CD4-positive, alpha-beta T cell treated with Interleukin-10 for 1 hour (primary cell): ENCODE measurements around the gene DOHH.
"Not testable (repeated sequence)": the region's sequence is repeated elsewhere in the genome, so short reads cannot be mapped to it uniquely, and the experiment has no call there.

Source experiments
- DNase-seq: peaks from one replicate; pipeline ENCODE4 v3.0.0-alpha.2; 2020

DOHH gene

DNA sequence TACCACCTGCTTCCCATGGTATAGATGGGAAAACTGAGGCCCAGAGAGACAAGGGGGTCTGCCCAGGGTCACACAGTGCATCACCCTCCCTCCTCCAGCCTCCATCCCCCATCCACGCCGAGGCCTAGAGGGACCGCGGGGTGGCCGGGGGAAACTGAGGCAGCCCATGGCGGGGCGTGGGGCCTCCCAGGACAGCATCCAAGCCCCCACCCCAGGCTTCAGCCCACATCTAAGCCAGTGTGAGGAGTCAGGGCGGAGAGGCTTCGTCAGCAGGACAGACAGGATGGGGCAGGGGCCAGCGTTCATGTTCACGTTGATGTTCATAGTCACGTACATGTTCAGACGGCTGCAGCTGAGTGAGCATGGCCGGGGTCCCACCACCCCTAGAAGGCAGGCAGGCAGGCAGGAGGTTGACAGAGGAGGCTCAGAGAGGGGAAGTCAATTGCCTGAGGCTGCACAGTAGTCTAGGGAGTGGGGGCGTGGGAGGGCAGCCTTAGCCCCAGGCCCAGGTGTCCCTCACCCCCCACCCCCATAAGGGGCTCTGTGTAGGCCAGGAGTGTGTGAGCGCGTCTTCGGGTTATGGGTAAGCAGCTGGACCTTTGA, 43.4 kb downstream of the DOHH start:
- DNase-seq: no peak

DNA sequence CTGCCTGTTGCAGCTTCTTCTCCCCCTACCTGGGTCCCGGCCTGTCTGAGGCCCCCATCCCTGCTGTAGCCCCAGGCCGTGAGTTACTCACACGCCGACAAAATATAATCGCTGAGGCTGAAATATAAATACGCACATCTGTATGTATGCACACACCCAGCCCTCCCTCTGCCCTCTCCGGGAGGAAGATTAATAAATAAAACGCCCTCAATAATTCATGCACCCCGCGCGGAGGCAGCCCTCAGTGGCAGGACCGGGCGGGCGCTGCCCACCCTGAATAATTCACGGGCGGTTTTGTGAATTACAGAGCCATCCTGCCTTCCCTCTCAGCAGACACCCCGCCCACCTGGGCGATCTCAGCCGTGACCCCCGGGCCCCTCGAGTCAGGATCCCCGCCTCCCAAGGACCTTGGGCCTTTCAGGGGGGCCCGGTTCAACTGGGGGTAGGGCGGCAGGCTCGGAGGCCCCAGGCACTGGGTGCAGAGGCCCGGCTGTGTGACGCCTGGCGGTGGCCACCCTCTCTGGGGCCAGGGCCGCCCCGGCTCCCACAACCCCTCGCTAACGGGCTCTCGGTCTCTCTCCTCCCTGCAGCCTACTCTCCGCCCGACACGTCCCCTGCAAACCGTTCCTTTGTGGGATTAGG, 44.4 kb downstream of the DOHH start:
- DNase-seq: no peak

DNA sequence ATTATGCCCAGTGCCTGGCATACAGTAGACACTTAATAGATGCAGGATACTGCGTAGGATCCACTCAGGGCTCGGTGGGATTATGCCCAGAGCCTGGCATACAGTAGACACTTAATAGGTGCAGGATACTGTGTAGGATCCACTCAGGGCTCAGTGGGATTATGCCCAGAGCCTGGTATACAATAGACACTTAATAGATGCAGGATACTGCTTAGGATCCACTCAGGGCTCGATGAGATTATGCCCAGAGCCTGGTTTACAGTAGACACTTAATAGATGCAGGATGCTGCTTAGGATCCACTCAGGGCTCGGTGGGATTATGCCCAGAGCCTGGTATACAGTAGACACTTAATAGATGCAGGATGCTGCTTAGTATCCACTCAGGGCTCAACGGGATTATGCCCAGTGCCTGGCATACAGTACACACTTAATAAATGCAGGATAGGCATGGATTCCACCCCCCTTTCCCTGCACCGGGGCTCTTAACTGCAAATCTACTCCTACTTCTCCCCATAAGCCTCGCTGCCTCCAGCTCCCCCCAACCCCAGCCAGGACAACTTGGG, 45.0 kb downstream of the DOHH start:
- DNase-seq: no peak

DNA sequence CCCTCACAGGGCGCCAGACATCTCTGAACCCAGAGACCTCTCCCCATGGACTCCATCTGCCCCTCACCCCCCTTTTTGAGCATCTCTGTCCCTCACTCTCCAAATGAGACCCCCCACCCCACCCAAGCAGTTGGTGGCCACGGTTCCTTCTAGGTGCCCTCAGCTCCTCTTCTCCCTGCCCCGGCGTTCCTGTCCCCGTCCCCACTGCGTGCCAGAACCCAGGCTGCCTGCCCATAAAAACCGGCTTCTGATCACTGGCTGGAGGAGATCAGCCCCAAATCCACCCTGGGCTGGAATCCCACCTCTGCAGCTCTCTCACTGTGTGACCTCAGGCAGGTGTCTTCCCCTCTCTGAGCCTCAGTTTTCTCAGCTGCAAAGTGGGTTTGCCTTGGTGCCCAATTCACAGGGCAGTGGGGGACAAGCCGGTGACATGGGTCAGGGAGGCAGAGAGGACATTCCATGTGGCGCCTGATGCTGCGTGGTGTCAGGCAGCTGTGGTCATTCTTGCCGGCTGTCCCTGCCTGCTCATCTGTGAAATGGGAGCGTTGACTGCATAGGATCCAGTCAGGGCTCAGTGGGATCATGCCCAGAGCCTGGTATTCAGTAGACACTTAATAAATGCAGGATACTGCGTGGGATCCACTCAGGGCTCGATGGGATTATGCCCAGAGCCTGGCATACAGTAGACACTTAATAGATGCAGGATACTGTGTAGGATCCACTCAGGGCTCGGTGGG, 45.6 kb downstream of the DOHH start:
- no peak for DNase-seq

DNA sequence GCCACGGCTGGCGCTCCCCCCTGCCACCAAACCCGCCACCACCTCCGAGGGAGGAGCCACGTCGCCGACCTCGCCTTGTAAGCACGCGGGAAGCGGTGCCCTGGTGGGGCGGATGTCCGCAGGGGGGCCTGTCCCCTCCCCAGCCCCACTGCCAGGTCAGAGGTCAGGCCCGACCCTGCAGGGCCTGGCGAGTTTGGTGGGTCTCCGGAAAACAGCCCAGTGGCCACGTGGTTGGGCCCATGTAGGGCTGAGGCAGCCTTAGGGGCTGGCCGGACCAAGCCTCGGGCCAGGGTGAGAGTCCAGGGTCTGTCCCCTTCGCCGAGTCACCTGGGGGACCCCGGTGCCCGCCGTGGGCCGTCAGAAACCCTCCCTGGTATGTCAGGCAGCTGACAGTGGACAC, 46.6 kb downstream of the DOHH start:
- no peak for DNase-seq

DNA sequence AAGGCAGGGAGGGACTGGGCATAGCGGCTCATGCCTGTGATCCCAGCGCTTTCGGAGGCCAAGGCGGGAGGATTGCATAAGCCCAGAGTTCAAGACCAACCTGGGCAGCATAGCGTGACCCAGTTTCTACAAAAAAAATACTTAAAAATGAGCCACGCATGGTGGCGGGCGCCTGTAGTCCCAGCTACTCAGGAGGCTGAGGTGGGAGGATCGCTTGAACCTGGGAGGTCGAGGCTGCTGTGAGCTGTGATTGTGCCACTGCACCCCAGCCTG, 47.6 kb downstream of the DOHH start:
- not testable (repeated sequence) for DNase-seq

DNA sequence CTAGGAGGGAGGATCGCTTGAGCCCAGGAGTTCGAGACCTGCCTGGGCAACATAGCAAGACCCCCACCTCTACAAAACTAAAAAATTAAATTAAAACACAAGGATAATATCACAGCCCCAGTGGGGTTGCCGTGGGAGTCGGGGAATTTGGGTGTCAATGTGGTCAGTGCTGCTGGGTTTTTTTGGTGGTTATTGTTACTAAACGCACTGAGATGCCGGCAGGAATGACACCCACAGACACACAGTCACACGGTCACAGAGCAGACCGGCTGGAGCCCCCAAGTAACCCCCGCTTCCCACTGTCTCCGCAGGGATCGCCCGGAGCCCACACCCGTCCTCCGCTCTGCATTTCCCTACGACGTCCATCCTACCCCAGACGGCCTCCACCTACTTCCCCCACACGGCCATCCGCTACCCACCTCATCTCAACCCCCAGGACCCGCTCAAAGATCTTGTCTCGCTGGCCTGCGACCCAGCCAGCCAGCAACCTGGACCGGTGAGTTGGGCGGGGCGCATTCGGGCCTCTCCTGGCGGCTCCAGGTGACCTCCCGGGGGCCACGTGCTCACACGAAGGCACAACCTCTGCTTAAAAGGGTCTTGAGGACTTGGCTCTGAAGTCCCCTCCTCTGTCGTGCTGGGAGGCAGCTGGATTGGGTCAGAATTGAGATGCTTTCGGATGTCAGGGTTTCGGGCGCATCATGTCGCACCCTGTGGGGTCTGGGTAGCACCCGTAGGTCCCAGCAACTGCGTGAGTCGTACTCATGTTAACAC, 48.1 kb downstream of the DOHH start:
- no peak for DNase-seq

DNA sequence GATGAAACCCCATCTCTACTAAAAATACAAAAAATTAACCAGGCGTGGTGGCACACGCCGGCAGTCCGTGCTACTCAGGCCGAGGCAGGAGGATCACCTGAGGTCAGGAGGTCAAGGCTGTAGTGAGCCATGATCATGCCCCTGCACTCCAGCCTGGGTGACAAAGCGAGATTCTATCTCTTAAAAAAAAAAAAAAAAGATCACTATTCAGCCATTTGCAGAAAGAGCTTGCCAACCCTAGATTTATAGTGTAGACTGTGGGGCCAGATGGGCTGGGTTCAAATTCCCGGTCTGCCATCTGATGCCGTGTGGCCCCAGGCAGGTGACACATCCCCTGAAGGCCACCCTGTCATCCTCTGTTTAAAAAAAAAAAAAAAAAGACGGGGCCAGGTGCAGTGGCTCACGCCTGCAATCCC, 49.0 kb downstream of the DOHH start:
- DNase-seq: no peak

DNA sequence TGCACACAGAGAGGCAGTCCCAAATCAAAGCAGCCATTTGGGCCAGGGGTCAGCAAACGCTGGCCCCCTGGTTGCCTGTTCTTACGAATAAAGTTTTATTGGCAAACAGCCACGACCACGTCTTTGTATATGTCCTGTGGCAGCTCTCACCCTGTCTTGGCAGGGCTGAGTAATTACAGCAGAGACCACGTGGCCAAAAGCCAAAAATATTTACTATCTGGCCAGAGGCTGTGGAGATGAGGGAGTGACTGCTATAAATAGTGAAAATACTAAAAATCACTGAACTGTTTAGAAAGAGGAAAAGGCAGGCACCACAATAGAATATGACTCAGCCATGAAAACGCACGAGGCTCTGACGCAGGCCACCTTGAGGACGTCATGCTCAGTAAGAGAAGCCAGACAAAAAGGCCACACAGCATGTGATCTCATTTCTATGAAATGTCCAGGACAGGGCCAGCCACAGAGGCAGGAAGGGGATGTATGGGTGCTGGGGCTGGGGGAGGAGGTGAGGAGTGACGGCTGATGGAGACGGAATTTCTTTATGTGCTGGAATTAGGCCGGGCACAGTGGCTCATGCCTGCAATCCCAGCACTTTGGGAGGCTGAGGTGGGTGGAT, 49.6 kb downstream of the DOHH start:
- DNase-seq: no peak

DNA sequence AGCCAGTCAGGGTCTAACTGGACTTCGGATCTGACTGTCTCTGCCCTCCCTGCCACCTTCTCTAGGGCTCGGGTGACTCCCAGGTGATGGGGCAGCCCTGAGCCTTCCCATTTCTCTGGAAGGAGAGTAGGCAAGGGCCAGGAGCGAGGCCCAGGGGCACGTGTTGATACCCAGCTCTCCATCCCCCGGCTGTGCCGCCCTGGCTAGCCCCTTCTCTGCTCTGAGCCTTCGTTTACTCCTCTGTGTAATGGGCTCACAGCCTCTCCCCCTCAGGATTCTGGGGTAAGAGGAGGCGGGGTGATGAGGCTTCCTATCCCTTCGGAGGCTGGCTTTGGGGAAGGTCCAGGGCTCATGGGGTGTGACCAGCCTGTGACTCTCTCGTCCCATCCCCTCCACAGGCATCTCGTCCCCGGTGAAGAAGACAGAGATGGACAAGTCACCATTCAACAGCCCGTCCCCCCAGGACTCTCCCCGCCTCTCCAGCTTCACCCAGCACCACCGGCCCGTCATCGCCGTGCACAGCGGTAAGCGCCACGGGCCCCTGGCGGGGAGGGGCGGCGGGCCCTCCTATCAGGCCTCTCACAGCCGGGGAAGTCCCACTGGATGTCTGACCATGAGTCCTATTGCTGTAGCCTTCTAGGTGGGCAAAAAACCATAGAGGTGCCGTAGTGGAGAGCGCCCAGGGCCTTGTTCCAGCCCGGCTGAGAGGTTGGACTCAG, 51.7 kb downstream of the DOHH start:
- DNase-seq: no peak

DNA sequence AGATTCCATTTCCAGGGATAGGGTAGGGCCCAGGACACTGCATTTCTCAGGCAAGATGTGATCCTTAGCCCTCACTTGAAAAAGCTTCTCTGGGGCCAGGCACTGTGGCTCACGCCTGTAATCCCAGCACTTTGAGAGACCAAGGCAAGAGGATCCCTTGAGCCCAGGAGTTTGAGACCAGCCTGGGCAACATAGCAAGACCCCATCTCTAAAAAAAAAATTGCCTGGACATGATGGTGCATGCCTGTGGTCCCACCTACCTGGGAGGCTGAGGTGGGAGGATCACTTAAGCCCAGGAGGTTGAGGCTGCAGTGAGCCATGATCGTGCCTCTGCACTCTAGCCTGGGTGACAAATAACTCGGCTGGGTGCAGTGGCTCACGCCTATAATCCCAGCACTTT, 53.8 kb downstream of the DOHH start:
- DNase-seq: not testable (repeated sequence)

DNA sequence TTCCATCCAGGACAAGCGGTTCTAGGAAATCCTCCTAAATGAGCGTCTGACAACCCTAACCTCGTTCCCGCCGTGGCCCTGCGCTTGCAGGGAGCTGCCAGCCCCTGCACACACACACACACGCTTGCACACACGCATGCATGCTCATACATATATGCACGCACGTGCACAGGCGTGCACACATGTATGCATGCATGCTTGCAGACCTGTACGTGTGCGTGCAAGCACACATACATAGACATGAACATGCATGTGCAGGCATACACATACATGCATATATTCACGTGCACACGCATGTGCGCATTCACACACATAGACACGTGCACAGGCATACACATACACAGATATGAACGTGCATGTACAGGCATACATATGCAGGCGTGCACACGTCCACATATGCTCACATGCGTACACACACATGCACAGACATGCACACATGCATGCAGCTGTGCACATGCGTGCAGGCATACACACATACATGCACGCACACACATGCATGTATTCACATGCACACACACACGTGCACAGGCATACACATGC, 55.7 kb downstream of the DOHH start:
- no peak for DNase-seq

DNA sequence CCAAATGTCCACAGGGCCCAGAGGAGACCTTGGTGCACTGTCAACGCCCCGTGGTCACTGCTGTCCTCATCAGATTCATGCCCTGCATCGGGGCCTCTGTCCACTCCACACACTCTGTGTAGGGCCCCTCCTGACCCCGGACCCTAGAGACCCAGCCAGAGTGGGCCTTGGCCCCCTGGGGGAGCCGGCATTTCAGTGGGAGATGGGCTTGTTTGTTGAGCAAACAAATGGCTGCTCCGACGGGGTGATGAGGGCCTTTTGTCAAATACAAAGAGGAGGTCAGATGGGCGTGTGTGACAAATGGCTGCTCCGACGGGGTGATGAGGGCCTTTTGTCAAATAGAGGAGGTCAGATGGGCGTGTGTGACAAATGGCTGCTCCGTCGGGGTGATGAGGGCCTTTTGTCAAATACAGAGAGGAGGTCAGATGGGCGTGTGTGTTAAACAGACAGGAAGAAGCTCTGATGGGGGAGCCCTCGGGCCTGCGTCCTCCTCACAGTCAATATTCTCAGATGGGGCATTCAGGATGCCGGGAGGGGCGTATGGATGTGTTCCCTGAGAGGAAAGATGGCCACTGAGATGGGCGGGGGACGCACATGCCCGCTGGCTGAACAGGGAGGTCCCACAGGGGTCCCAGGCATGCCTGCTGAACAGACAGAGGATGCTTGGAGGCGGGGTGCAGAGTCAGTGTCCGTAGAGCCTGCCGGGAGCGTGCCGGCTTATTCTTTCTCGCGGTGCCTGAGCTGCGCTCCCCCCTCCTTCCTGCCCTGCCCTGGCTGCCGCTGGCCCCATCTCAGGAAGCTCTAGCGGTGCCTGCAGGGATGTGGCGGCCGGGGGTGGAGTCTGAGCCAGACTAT, 56.4 kb downstream of the DOHH start:
- DNase-seq: no peak

DNA sequence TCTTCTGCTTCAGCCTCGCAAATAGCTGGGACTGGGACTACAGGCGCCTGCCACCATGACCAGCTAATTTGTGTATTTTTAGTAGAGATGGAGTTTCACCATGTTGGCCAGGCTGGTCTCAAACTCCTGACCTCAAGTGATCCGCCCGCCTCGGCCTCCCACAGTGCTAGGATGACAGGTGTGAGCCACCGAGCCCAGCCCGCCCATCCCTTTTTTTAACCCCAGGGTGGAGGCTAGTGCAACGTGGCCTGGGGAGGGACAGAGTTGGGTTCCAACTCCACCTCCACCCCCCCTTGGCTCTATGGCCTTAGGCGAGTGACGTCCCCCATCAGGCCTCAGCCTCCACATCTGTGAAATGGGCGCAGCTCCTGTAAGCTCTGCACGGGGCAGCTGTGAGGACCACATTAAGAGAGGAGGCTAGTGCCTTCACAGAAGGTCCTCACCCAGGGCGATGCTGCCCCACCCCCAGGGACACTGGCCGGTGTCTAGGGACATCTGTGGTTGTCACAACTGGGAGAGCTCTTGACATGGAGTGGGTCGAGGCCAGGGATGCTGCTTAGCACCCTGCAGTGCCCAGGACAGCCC, 57.9 kb downstream of the DOHH start:
- DNase-seq: no peak

DNA sequence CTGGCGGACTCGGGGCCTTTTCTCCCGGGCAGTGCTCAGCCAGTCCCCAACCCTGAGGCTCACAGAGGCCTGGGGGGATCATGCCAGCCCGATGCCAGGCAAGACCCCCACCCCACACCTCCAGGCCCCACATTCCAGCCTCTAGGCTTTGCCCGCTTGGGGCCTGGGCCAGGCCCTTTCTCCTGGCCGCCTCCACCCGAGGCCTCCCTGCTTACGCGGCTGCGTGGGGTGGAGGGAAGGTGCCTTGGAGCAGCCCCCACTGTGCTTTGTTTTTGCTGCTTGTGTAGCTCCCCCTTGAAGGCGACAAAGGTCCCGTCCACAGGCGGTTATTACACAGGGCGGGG, 58.5 kb downstream of the DOHH start:
- no peak for DNase-seq

DNA sequence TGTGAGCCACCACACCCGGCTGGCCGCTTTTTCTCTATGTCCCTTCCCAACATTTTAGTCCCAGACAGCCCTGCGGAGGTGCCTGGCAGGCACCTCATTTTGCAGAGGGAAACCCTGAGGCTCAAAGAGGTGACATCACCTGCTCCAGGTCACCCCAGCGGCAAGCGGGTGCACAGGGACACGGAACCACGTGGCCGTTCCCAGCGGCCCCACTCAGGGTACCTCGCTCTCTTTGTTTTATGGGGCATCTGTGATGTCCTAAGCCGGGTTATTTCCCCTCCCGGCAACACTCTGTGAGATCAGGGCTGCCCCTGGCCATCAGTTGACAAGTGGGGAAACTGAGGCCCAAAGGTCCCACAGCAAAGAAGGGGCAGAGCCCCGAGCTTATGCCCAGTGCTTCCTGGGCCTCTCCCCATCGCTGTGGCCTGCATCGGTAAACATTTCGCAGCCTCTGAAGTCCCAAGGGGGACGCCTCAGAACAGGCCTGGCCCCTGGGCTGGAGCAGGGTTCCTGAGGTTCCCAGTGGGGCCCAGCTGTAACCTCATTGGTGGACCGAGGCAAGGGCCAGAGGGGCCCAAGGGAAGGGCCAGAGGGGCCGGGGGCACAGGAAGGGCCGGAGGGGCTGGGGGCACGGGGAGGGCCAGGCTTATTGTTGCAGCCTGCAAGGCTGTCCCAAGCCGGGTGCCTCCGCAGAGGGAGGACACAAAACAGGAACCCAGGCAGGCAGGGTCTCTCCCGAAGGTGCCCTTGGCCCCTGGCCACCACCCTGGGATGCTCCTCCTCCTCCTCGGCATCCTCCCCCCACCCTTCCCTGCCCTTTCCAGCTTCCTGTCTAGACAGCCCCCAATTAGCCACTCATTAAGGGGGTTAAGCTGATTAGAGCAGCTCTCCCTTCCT, 59.1 kb downstream of the DOHH start:
- DNase-seq: no peak
